Colonic mucosa (tissue), 4 donors: Measurements from ENCODE around the gene PER2. TPM values are rescaled to one million over a fixed set of nuclear protein-coding genes. Genes with fewer than 3 reads are reported as not detected.
A peak's percentile ranks its signal among the peaks of the same experiment; 100 is the strongest.

ENCODE experiments used
- DNase-seq: peaks from one replicate; pipeline ENCODE4 v3.0.0-alpha.2; 2020
- H3K27ac ChIP-seq: fragments of 200-600 bp; one replicate; pipeline ENCODE4 v1.8.0; 2021
- H3K27me3 ChIP-seq: fragments of 200-600 bp; one replicate; pipeline ENCODE4 v1.8.0; 2021
- H3K36me3 ChIP-seq: fragments of 200-600 bp; one replicate; pipeline ENCODE4 v1.8.0; 2021
- H3K4me1 ChIP-seq: fragments of 200-600 bp; one replicate; pipeline ENCODE4 v1.8.0; 2021; ENCODE audit warnings: mild to moderate bottlenecking
- H3K4me3 ChIP-seq: fragments of 200-600 bp; one replicate; pipeline ENCODE4 v1.8.0; 2021
- H3K9ac ChIP-seq, 2 donors: one replicate each; pipeline ENCODE4 v1.7.0; 2013; ENCODE audit warnings: control low read depth in 2 of 2, low read depth in 2 of 2, low read length in 2 of 2
- H3K9me3 ChIP-seq: fragments of 200-600 bp; one replicate; pipeline ENCODE4 v1.8.0; 2021
- CTCF ChIP-seq: fragments of 200-600 bp; IDR thresholded peaks from one replicate; pipeline ENCODE4 v1.8.0; 2022; ENCODE audit warnings: antibody characterized with exemption, mild to moderate bottlenecking
- intact Hi-C: fragments of 100-400 bp; cut with DNase I; formaldehyde crosslinking; loops from one replicate; pipeline ENCODE4 v1.14.1; 2022
- total RNA-seq, 2 donors: library from RNA; stranded (reverse); fragmentation: NEBNext Ultra II Directional in 1 of 2; extraction: Animal tissue kit (Norgen Biotek cat#: 25700) in 1 of 2; gene quantifications; one replicate each; pipeline ENCODE4 v1.2.1, GENCODE V29; 2021
- donor health status: healthy.
- donor health status: DM: no; HTN: no; CAD: no.
- donor health status: DM: no; HTN: no; CAD: no.

PER2 gene
- total RNA-seq, 2 donors from 2014 or later: 22.1 to 29.2 TPM

- intact Hi-C loops: no loop called here
- H3K4me1 ChIP-seq: no peaks in the 10 kb centered on the region
- H3K9me3 ChIP-seq: no peaks in the 10 kb centered on the region
- H3K27ac ChIP-seq: no peak overlapping the region
- H3K9ac ChIP-seq: no peak overlapping the region
- no peaks in the 10 kb centered on the region for H3K27me3 ChIP-seq
- no peak for TF ChIP-seq CTCF
- no peak overlapping the region for H3K4me3 ChIP-seq
- no peak for DNase-seq
- H3K36me3 ChIP-seq: no peaks in the 10 kb centered on the region
Measured at GRCh38 chr2:238220274-238220891, 68.0 kb downstream of the PER2 start.

- Histone ChIP-seq H3K9ac (no peak overlapping the region), H3K4me3 (no peak overlapping the region), H3K4me1 (no peaks in the 10 kb centered on the region), H3K27ac (no peak overlapping the region), H3K36me3 (no peaks in the 10 kb centered on the region), H3K9me3 (no peaks in the 10 kb centered on the region), H3K27me3 (no peaks in the 10 kb centered on the region)
- no peak for DNase-seq
- intact Hi-C loops: no loop called here
- TF ChIP-seq CTCF: no peak
Measured at GRCh38 chr2:238216651-238217184, 71.7 kb downstream of the PER2 start.

- no peak for DNase-seq
- Histone ChIP-seq H3K9ac (no peak overlapping the region), H3K27me3 (no peaks in the 10 kb centered on the region), H3K36me3 (no peaks in the 10 kb centered on the region), H3K4me3 (no peak overlapping the region), H3K27ac (no peak overlapping the region), H3K9me3 (no peaks in the 10 kb centered on the region), H3K4me1 (peaks cover 4% of the 10 kb centered on the region)
- no peak for TF ChIP-seq CTCF
- intact Hi-C loops: no loop called here
Measured at GRCh38 chr2:238207006-238207405, 81.4 kb downstream of the PER2 start.

GRCh38 chr2:238203973-238204683 is 84.3 kb downstream of the PER2 start:
- intact Hi-C loops: no loop called here
- Histone ChIP-seq H3K4me1 (peaks cover 9% of the 10 kb centered on the region), H3K4me3 (peak overlapping the region; percentile 65), H3K9ac (peak overlapping the region; percentile 62 to 78), H3K27me3 (no peaks in the 10 kb centered on the region), H3K27ac (peak overlapping the region; percentile 34), H3K36me3 (no peaks in the 10 kb centered on the region), H3K9me3 (no peaks in the 10 kb centered on the region)
- no peak for DNase-seq
- no peak for TF ChIP-seq CTCF

- Histone ChIP-seq H3K36me3 (no peaks in the 10 kb centered on the region), H3K9ac (peak within 1 kb of the TSS; percentile 78 to 99), H3K9me3 (no peaks in the 10 kb centered on the region), H3K4me1 (peaks cover 9% of the 10 kb centered on the region), H3K27me3 (no peaks in the 10 kb centered on the region), H3K4me3 (peak within 1 kb of the TSS; percentile 65), H3K27ac (peak within 1 kb of the TSS; percentile 80)
- intact Hi-C loops: no loop called here
- DNase-seq: peak; percentile 89
- no peak for TF ChIP-seq CTCF
Measured at GRCh38 chr2:238203094-238203972, 85.1 kb downstream of the PER2 start, which contains the start of gene ILKAP. Gene ILKAP (minus strand): TSS chr2:238203695. CDS start chr2:238203553, 142 bp downstream.
